SK-N-DZ (cell line): ENCODE results near the gene TACC3.

Source experiments
- DNase-seq: peaks from one replicate; pipeline ENCODE4 v3.0.0-alpha.2; 2015; ENCODE audit warnings: low spot score

The TACC3 gene

GRCh38 chr4:1745697-1746096 lies 24.4 kb downstream of the TACC3 start:
- no peak for DNase-seq

- DNase-seq, result peak; percentile 79
Observed at GRCh38 chr4:1746265-1746691, 25.0 kb downstream of the TACC3 start.

- no peak for DNase-seq
Observed at GRCh38 chr4:1746919-1747602, 25.7 kb downstream of the TACC3 start.

- DNase-seq, result no peak
Observed at GRCh38 chr4:1747603-1747967, 26.3 kb downstream of the TACC3 start.

- DNase-seq, result peak; percentile 75
Observed at GRCh38 chr4:1748465-1748995, 27.2 kb downstream of the TACC3 start.

GRCh38 chr4:1749370-1749769 lies 28.0 kb downstream of the TACC3 start:
- DNase-seq, result no peak

- DNase-seq, result no peak
Observed at GRCh38 chr4:1749826-1750225, 28.5 kb downstream of the TACC3 start.

GRCh38 chr4:1750381-1751154 lies 29.2 kb downstream of the TACC3 start:
- no peak for DNase-seq

- DNase-seq, result no peak
Observed at GRCh38 chr4:1751155-1751918, 30.0 kb downstream of the TACC3 start.

- no peak for DNase-seq
Observed at GRCh38 chr4:1751919-1752283, 30.6 kb downstream of the TACC3 start.

GRCh38 chr4:1752284-1753041 lies 31.1 kb downstream of the TACC3 start:
- no peak for DNase-seq

- DNase-seq, result no peak
Observed at GRCh38 chr4:1753294-1753696, 32.0 kb downstream of the TACC3 start.

GRCh38 chr4:1753697-1754311 lies 32.5 kb downstream of the TACC3 start:
- DNase-seq, result no peak

- DNase-seq, result peak; percentile 43
Observed at GRCh38 chr4:1754336-1754735, 33.0 kb downstream of the TACC3 start.

GRCh38 chr4:1755297-1755696 lies 34.0 kb downstream of the TACC3 start:
- no peak for DNase-seq

GRCh38 chr4:1756079-1756478 lies 34.8 kb downstream of the TACC3 start:
- peak; percentile 36 for DNase-seq

GRCh38 chr4:1756893-1757779 lies 35.8 kb downstream of the TACC3 start:
- DNase-seq, result no peak

- DNase-seq, result no peak
Observed at GRCh38 chr4:1757836-1758235, 36.5 kb downstream of the TACC3 start.

- no peak for DNase-seq
Observed at GRCh38 chr4:1758306-1759121, 37.2 kb downstream of the TACC3 start.
